Measurements from ENCODE around the gene TXNRD2.

GRCh38 chr22:19958083-19959042 lies 16.7 kb upstream of the TXNRD2 start:
- no peak for TF ChIP-seq POLR2A (IDR thresholded peaks at IDR 0.05; ENCODE audit: low read depth, low read length)
- TF ChIP-seq TAF1 (IDR thresholded peaks at IDR 0.05; ENCODE audit: borderline replicate concordance, low read depth, low read length), result no peak
- TF ChIP-seq POLR2AphosphoS5 (IDR thresholded peaks at IDR 0.05; ENCODE audit: low read depth, low read length), result no peak
